T-helper 2 cell treated with Interferon-gamma antibody and Interleukin-4, amounts not matched to agents 5 μg/mL and 100 μg/mL, for 36 hours (primary cell): ENCODE results near the gene PGS1.
A peak's percentile ranks its signal among the peaks of the same experiment; 100 is the strongest.
"Not testable (repeated sequence)": the region's sequence is repeated elsewhere in the genome, so short reads cannot be mapped to it uniquely, and the experiment has no call there.

Source experiments
- DNase-seq: peaks from one replicate; pipeline ENCODE4 v3.0.0; 2021; ENCODE audit warnings: low spot score
- H3K27ac Mint-ChIP-seq: one replicate; pipeline ENCODE4 v1.8.0; 2021; ENCODE audit warnings: mild to moderate bottlenecking, mixed read lengths
- H3K27me3 Mint-ChIP-seq: one replicate; pipeline ENCODE4 v1.8.0; 2021; ENCODE audit warnings: low read depth, mixed read lengths
- H3K36me3 Mint-ChIP-seq: one replicate; pipeline ENCODE4 v1.8.0; 2021; ENCODE audit warnings: low read depth, mixed read lengths
- H3K4me1 Mint-ChIP-seq: one replicate; pipeline ENCODE4 v1.8.0; 2021; ENCODE audit warnings: low read depth, mixed read lengths
- H3K4me3 Mint-ChIP-seq: one replicate; pipeline ENCODE4 v1.8.0; 2022; ENCODE audit warnings: mild to moderate bottlenecking, moderate library complexity, mixed read lengths
- H3K9me3 Mint-ChIP-seq: one replicate; pipeline ENCODE4 v1.8.0; 2021; ENCODE audit warnings: mixed read lengths

PGS1 gene

GRCh38 chr17:78448356-78448993, 70.0 kb downstream of the PGS1 start:
- no peaks in the 10 kb centered on the region for H3K27me3 Mint-ChIP-seq
- DNase-seq, result peak; percentile 10
- no peaks in the 10 kb centered on the region for H3K36me3 Mint-ChIP-seq
- H3K4me3 Mint-ChIP-seq, result no peak overlapping the region
- no peaks in the 10 kb centered on the region for H3K4me1 Mint-ChIP-seq
- H3K27ac Mint-ChIP-seq, result no peak overlapping the region
- H3K9me3 Mint-ChIP-seq, result no peaks in the 10 kb centered on the region

DNA sequence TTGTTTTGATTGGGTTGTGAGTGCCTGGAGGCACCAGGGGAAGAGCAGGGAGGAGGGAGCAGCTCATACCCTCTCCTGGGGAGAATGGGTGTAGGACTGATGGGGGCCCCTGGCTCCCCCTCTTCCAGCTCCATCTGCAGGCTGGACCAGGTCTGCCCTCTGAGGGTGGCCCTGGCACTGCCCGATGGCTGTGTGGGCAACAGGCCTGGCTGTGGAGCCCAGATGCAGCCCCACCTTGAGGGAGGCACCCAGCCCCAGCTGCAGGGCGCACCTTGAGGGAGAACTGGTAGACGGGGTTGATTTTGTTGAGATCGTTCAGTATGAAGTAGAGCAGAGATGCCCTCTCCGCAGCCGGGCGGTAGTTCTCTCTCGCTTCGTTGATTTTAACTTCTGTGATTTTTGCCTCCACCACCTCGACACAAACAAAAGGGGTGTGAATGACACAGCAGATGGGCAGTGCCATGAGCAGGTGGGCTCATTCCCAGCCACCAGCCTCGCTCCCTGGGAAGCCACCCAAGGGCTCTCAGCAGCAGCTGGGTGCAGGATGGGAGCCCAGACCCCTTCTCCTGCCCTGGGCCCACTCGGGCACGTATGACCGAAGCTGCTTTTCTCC, 71.6 kb downstream of the PGS1 start:
- Mint-ChIP-seq H3K4me1 (no peaks in the 10 kb centered on the region), H3K36me3 (no peaks in the 10 kb centered on the region), H3K4me3 (no peak overlapping the region), H3K27me3 (no peaks in the 10 kb centered on the region), H3K9me3 (no peaks in the 10 kb centered on the region), H3K27ac (no peak overlapping the region)
- DNase-seq, result no peak

DNA sequence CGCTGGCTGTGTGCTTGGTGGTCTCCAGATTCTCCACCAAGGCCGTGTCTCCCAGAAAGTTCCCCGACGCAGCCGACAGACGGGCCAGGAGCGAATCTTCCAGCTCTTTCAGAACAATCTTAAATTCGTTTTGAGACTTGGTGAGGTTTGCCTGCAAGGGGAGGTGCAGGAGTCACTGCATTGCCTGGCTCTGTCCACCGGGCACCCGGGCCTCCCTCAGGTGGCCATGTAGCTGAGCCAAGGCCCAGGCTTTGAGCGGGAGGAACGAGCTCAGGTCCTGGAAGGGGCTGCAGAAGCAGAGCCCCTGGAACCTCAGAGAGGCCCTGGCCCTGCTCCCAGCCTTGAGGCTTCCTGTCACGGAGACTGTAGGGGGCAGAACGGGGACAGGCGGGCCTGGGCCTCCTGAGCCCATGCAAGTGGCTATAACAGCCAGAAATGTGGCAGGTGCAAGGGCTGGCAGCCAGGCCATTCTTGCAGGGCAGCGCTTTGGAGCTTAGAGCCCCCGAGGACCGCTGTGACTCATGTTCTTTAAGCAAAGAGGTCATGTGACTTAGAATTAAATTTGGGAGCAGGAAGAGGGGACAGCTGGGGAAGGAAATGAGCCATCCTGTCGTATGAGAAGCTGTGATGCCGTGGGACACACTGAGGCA, 72.4 kb downstream of the PGS1 start:
- no peaks in the 10 kb centered on the region for H3K4me1 Mint-ChIP-seq
- H3K4me3 Mint-ChIP-seq, result no peak overlapping the region
- no peaks in the 10 kb centered on the region for H3K36me3 Mint-ChIP-seq
- H3K27ac Mint-ChIP-seq, result no peak overlapping the region
- H3K27me3 Mint-ChIP-seq, result no peaks in the 10 kb centered on the region
- no peaks in the 10 kb centered on the region for H3K9me3 Mint-ChIP-seq
- no peak for DNase-seq

DNA sequence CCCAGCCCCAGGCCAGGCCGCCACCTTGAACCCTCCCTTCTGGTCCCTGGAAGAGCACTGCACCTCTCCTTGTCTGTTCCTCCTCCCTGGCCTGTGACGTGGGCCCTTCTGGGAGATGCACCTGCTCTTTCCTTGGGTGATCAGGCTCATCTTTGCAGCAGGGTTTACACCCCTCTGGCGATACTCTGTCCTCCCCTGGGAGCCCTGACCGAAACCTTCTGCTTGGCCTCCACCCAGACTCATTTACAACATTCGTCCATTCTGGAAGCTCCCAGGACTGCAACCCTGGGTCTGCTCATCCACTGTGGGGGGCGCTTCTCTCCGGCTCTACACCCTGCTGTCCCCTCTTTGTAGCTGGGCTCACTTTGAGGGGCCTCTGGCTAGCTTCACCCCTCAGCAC, 73.3 kb downstream of the PGS1 start:
- Mint-ChIP-seq H3K4me1 (no peaks in the 10 kb centered on the region), H3K4me3 (no peak overlapping the region), H3K9me3 (no peaks in the 10 kb centered on the region), H3K27ac (no peak overlapping the region), H3K36me3 (no peaks in the 10 kb centered on the region), H3K27me3 (no peaks in the 10 kb centered on the region)
- no peak for DNase-seq

- Mint-ChIP-seq H3K27me3 (no peaks in the 10 kb centered on the region), H3K4me1 (no peaks in the 10 kb centered on the region), H3K27ac (no peak overlapping the region), H3K4me3 (no peak overlapping the region), H3K9me3 (no peaks in the 10 kb centered on the region), H3K36me3 (no peaks in the 10 kb centered on the region)
- DNase-seq, result no peak
Measured at GRCh38 chr17:78454346-78454745, 75.9 kb downstream of the PGS1 start.

GRCh38 chr17:78458091-78458490, 79.6 kb downstream of the PGS1 start:
- no peak for DNase-seq
- H3K9me3 Mint-ChIP-seq, result no peaks in the 10 kb centered on the region
- H3K27ac Mint-ChIP-seq, result no peak overlapping the region
- H3K27me3 Mint-ChIP-seq, result no peaks in the 10 kb centered on the region
- no peak overlapping the region for H3K4me3 Mint-ChIP-seq
- H3K4me1 Mint-ChIP-seq, result no peaks in the 10 kb centered on the region
- H3K36me3 Mint-ChIP-seq, result no peaks in the 10 kb centered on the region

DNA sequence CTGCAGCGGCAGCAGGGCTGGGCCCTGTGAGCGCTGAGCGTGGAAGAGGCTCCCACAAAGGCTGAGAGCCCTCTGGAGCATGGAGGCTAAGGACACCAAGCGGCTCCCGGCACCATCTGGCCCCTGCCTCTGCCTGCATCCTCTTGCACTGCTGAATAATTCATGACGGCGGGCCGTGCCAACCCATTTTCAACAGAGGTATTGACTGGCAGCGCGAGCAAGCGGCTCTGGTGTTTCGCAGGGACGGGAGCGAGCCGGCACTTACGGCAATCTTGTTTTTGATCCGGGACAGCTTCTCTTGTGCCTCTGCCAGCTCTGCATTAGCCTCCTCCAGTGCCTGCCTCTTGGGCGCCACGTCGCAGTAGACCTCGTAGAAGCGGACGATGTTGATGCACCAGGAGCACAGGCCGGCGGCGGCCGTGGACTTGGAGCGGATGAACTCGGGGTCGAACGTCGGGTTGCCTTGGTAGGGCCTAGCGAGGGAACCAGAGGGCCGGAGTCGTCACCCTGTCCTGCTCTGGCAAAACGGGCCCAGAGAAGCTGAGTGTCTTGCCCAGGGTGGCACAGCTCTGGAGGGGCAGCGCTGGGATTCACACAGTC, 80.4 kb downstream of the PGS1 start:
- Mint-ChIP-seq H3K4me3 (no peak overlapping the region), H3K4me1 (no peaks in the 10 kb centered on the region), H3K27me3 (no peaks in the 10 kb centered on the region), H3K9me3 (no peaks in the 10 kb centered on the region), H3K27ac (no peak overlapping the region), H3K36me3 (no peaks in the 10 kb centered on the region)
- no peak for DNase-seq

- Mint-ChIP-seq H3K4me1 (no peaks in the 10 kb centered on the region), H3K9me3 (no peaks in the 10 kb centered on the region), H3K36me3 (no peaks in the 10 kb centered on the region), H3K27me3 (no peaks in the 10 kb centered on the region), H3K27ac (no peak overlapping the region), H3K4me3 (no peak overlapping the region)
- DNase-seq, result no peak
Measured at GRCh38 chr17:78459696-78460095, 81.2 kb downstream of the PGS1 start.

GRCh38 chr17:78460176-78460675, 81.8 kb downstream of the PGS1 start:
- Mint-ChIP-seq H3K27ac (no peak overlapping the region), H3K9me3 (no peaks in the 10 kb centered on the region), H3K4me3 (no peak overlapping the region), H3K27me3 (no peaks in the 10 kb centered on the region), H3K4me1 (no peaks in the 10 kb centered on the region), H3K36me3 (no peaks in the 10 kb centered on the region)
- DNase-seq, result no peak

DNA sequence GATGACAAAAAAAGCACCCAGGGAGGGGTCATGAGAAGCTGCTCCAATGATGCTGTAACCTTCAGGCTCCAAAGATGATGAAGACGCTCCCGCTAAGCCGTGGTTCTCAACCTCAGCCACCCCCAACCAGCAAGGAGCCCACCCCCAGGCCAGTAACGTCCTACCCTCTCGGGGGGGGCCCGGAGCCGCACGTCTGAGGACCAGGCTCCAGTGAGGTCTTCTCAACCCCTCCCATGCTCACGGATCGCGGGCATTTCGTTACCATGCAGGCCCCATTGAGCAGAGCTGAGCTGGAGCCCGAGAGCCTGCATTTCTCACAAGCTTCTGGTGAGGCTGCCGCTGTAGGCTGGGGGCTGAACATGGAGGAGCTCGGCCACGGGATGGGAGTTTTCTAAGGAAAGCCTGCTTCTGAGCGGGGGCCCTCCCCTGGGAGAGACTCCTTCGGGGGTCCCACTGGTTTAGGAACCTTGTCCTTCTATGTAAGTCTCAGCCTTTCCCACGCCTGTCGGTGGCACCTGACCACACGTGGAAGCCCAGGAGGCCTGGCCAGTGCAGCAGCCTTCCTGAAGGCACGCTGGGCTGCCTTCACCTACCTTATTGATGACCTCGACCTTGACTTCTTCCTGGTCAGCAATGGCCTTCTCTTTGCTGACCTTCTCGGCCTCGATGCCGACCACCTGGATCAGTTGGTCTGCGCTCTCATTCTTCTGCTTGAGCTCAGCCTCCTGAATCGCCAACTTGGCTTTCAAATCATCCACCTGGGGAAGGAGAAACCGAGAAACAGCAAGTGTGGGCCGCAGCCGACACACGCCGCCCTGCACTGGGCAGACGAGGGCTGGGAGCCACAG, 82.7 kb downstream of the PGS1 start:
- no peaks in the 10 kb centered on the region for H3K4me1 Mint-ChIP-seq
- no peaks in the 10 kb centered on the region for H3K27me3 Mint-ChIP-seq
- no peak overlapping the region for H3K27ac Mint-ChIP-seq
- H3K36me3 Mint-ChIP-seq, result no peaks in the 10 kb centered on the region
- DNase-seq, result no peak
- no peaks in the 10 kb centered on the region for H3K9me3 Mint-ChIP-seq
- no peak overlapping the region for H3K4me3 Mint-ChIP-seq

DNA sequence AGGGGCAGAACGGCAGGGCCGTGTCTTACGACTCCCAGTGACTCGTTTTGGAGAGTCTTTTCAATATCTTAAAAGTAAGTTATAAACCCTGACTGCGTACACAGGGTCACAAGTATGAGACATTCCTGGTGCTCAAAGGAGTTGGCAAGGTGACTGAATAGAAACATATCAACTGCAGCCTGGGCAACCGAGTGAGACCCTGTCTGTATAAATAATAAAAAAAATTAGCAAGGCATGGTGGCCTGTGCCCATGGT, 83.3 kb downstream of the PGS1 start:
- no peak overlapping the region for H3K4me3 Mint-ChIP-seq
- H3K4me1 Mint-ChIP-seq, result no peaks in the 10 kb centered on the region
- H3K27me3 Mint-ChIP-seq, result no peaks in the 10 kb centered on the region
- H3K27ac Mint-ChIP-seq, result no peak overlapping the region
- no peaks in the 10 kb centered on the region for H3K36me3 Mint-ChIP-seq
- H3K9me3 Mint-ChIP-seq, result no peaks in the 10 kb centered on the region
- no peak for DNase-seq

- no peak for DNase-seq
- no peaks in the 10 kb centered on the region for H3K36me3 Mint-ChIP-seq
- H3K27me3 Mint-ChIP-seq, result no peaks in the 10 kb centered on the region
Measured at GRCh38 chr17:78462148-78462547, 83.7 kb downstream of the PGS1 start.

GRCh38 chr17:78466109-78466785, 87.8 kb downstream of the PGS1 start:
- H3K4me1 Mint-ChIP-seq, H3K27me3 Mint-ChIP-seq, H3K4me3 Mint-ChIP-seq: not testable (repeated sequence)

More at GRCh38 chr17:78462148-78462547, 83.7 kb downstream of the PGS1 start:
- no peaks in the 10 kb centered on the region for H3K9me3 Mint-ChIP-seq
- no peak overlapping the region for H3K27ac Mint-ChIP-seq
- H3K4me1 Mint-ChIP-seq, result no peaks in the 10 kb centered on the region
- H3K4me3 Mint-ChIP-seq, result no peak overlapping the region

More at GRCh38 chr17:78466109-78466785, 87.8 kb downstream of the PGS1 start:
- H3K9me3 Mint-ChIP-seq, H3K36me3 Mint-ChIP-seq, H3K27ac Mint-ChIP-seq, DNase-seq: not testable (repeated sequence)
